ENCODE measurements around the gene TEX9. TPM values are rescaled to one million over a fixed set of nuclear protein-coding genes. Genes with fewer than 3 reads are reported as not detected.
"Not testable (repeated sequence)": the region's sequence is repeated elsewhere in the genome, so short reads cannot be mapped to it uniquely, and the experiment has no call there.

Gene TEX9
- total RNA-seq: 29.7 and 31.3 TPM in 2 replicates

DNA sequence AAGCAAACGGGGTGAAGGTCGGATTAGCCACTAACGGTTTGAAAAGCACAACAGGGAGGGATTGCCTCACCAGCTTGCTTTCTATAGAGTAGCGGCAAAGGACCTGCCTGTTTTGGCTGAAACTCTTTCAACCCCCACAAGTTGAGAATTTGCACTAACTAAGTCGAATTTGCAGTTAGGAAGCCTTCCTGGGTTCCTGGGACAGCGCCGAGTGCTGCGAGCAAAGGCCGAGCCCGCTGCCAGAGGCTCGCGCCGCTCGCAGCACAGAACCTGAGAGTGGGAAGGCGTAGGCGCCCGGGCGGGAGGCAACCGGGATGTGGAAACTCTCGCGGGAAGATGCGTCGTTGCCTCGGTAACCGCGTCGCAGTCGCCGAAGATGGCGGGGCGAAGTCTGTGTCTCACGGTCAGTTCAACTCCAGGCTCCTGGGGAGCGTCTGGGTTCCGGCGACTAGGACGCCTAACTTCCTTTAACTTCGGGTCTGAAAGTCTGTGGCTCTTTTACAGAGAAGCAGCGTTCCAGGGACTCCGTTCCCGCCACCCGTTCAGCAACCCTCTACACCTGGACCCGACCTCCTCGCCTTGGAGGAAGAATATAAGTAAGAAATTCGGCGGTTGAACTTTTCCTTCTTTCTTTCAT, at the start of gene TEX9:
TSS of gene TEX9 (plus strand) at position 352 of the 637 bp plus-strand sequence. CDS start at position 377, 25 bp downstream.
- peaks cover 32% of the 10 kb centered on the region for H3K4me1 Mint-ChIP-seq
- DNase-seq (peak; percentile 73), ATAC-seq (ENCODE audit: low read depth) (peak; percentile 92)
- POLR2A ChIA-PET: interaction anchor here (0.6 to 1.0 kb wide), 4 partner anchors 9 to 371 kb away, joined by 3 to 4 read pairs (median 4); no protein-coding TSS in a partner anchor
- TF ChIP-seq CTCF (IDR thresholded peaks at IDR 0.05): no peak
- intact Hi-C loops (cut with micrococcal nuclease): loop anchor here (1.0 to 10.0 kb wide), 4 partner anchors 100 to 552 kb away; partner anchors contain the start of genes MNS1, NEDD4 and TCF12
- peaks cover 7% of the 10 kb centered on the region for H3K9me3 Mint-ChIP-seq
- H3K27me3 Mint-ChIP-seq: peaks cover 3% of the 10 kb centered on the region
- H3K4me3 Mint-ChIP-seq: peak within 1 kb of the TSS; percentile 95
- peaks cover 7% of the 10 kb centered on the region for H3K36me3 Mint-ChIP-seq (ENCODE audit: low read depth)
- CTCF ChIA-PET: no interaction called here
- peak within 1 kb of the TSS; percentile 77 for H3K27ac Mint-ChIP-seq

DNA sequence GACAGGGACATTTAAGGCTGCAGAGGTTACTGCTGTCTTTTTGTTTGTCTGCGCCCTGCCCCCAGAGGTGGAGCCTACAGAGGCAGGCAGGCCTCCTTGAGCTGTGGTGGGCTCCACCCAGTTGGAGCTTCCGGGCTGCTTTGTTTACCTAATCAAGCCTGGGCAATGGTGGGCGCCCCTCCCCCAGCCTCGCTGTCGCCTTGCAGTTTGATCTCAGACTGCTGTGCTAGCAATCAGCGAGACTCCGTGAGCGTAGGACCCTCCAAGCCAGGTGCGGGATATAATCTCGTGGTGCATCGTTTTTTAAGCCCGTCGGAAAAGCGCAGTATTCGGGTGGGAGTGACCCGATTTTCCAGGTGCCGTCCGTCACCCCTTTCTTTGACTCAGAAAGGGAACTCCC, 48.7 kb upstream of the TEX9 start:
- DNase-seq; H3K4me1 Mint-ChIP-seq; H3K27ac Mint-ChIP-seq; ATAC-seq (ENCODE audit: low read depth); H3K36me3 Mint-ChIP-seq (ENCODE audit: low read depth); H3K27me3 Mint-ChIP-seq; intact Hi-C loops (cut with micrococcal nuclease); H3K9me3 Mint-ChIP-seq; POLR2A ChIA-PET; H3K4me3 Mint-ChIP-seq; CTCF ChIA-PET: not testable (repeated sequence)

DNA sequence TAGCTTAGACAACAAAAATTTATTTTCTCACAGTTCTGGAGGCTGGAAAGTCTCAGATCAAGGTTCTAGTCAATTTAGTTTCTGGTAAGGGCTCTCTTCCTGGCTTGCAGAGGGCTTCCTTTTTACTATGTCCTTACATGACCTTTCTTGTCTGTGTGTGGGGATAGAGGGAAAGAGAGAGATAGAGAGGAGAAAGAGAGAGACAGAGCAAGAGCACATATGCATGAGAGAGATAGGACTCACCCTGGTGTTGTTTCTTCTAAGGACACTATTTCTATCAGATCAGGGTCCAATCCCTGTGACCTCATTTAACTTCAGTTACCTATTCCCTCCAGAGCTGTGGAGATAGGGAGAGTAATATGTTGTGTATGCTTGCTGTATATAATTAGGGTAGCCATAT, 44.9 kb upstream of the TEX9 start:
- no peak overlapping the region for H3K4me3 Mint-ChIP-seq
- intact Hi-C loops (cut with micrococcal nuclease): no loop called here
- ATAC-seq (ENCODE audit: low read depth): no peak
- CTCF ChIA-PET: no interaction called here
- POLR2A ChIA-PET: no interaction called here
- no peak overlapping the region for H3K27ac Mint-ChIP-seq
- no peaks in the 10 kb centered on the region for H3K36me3 Mint-ChIP-seq (ENCODE audit: low read depth)
- H3K27me3 Mint-ChIP-seq: no peaks in the 10 kb centered on the region
- no peak for DNase-seq
- H3K9me3 Mint-ChIP-seq: peaks cover 6% of the 10 kb centered on the region
- no peaks in the 10 kb centered on the region for H3K4me1 Mint-ChIP-seq
- no peak for TF ChIP-seq CTCF (IDR thresholded peaks at IDR 0.05)

GRCh38 chr15:56320861-56321260, 44.4 kb upstream of the TEX9 start:
- no peak for TF ChIP-seq CTCF (IDR thresholded peaks at IDR 0.05)
- intact Hi-C loops (cut with micrococcal nuclease): no loop called here
- Mint-ChIP-seq H3K27me3 (peaks cover 4% of the 10 kb centered on the region), H3K27ac (no peak overlapping the region), H3K36me3 (ENCODE audit: low read depth) (no peaks in the 10 kb centered on the region), H3K9me3 (peaks cover 6% of the 10 kb centered on the region), H3K4me3 (no peak overlapping the region), H3K4me1 (no peaks in the 10 kb centered on the region)
- POLR2A ChIA-PET: no interaction called here
- CTCF ChIA-PET: no interaction called here
- ATAC-seq (ENCODE audit: low read depth): no peak
- DNase-seq: no peak

DNA sequence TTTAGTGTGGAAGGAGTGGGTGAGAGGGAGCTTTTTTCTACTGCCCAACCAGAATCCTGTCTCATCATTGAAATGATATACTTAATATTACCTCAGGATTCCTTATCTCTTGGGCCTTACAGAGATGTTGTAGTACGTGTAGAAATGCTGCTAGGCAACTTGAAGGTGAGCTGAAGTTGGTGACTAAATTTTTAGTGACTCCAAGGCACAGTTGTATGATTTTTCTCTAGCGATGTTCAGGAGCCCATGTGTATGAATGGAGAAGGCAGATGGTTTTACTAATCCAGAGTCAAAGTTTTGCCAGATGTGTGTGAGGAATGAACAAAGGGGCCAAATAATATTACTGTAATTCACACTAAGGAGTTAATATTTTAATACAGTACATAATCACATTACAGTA, 42.8 kb upstream of the TEX9 start:
- intact Hi-C loops (cut with micrococcal nuclease): no loop called here
- DNase-seq (no peak), ATAC-seq (ENCODE audit: low read depth) (no peak)
- H3K4me3 Mint-ChIP-seq: no peak overlapping the region
- H3K9me3 Mint-ChIP-seq: peaks cover 6% of the 10 kb centered on the region
- H3K27ac Mint-ChIP-seq: no peak overlapping the region
- no peaks in the 10 kb centered on the region for H3K4me1 Mint-ChIP-seq
- TF ChIP-seq CTCF (IDR thresholded peaks at IDR 0.05): no peak
- H3K27me3 Mint-ChIP-seq: peaks cover 6% of the 10 kb centered on the region
- no peaks in the 10 kb centered on the region for H3K36me3 Mint-ChIP-seq (ENCODE audit: low read depth)
- POLR2A ChIA-PET: no interaction called here
- CTCF ChIA-PET: no interaction called here

GRCh38 chr15:56323435-56323834, 41.8 kb upstream of the TEX9 start:
- no peak for TF ChIP-seq CTCF (IDR thresholded peaks at IDR 0.05)
- no peak for DNase-seq
- ATAC-seq (ENCODE audit: low read depth): no peak
- CTCF ChIA-PET: interaction anchor here (0.7 kb wide), 1 partner anchor 15 kb away, joined by 3 read pairs; no protein-coding TSS in a partner anchor
- Mint-ChIP-seq H3K4me1 (no peaks in the 10 kb centered on the region), H3K27me3 (peaks cover 6% of the 10 kb centered on the region), H3K9me3 (no peaks in the 10 kb centered on the region), H3K27ac (no peak overlapping the region), H3K4me3 (no peak overlapping the region), H3K36me3 (ENCODE audit: low read depth) (no peaks in the 10 kb centered on the region)
- POLR2A ChIA-PET: no interaction called here
- intact Hi-C loops (cut with micrococcal nuclease): no loop called here
